ENCODE results near the gene DDX27.
A peak's percentile ranks its signal among the peaks of the same experiment; 100 is the strongest.

DDX27 gene

GRCh38 chr20:49219091-49219923 is at the start of gene DDX27:
Gene DDX27 (plus strand): TSS chr20:49219416. CDS start chr20:49219449, 33 bp downstream.
- peak within 1 kb of the TSS; percentile 90 for H3K27ac ChIP-seq
- no peak for TF ChIP-seq CTCF (conservative IDR thresholded peaks at IDR 0.05)

- H3K27ac ChIP-seq, result no peak overlapping the region
Observed at GRCh38 chr20:49169547-49169946, 49.7 kb upstream of the DDX27 start.

GRCh38 chr20:49170714-49171113 is 48.5 kb upstream of the DDX27 start:
- no peak overlapping the region for H3K27ac ChIP-seq
- TF ChIP-seq CTCF (conservative IDR thresholded peaks at IDR 0.05), result no peak

More at GRCh38 chr20:49169547-49169946, 49.7 kb upstream of the DDX27 start:
- no peak for TF ChIP-seq CTCF (conservative IDR thresholded peaks at IDR 0.05)

- TF ChIP-seq CTCF (conservative IDR thresholded peaks at IDR 0.05), result no peak
- H3K27ac ChIP-seq, result no peak overlapping the region
Observed at GRCh38 chr20:49171909-49172308, 47.3 kb upstream of the DDX27 start.

- H3K27ac ChIP-seq, result no peak overlapping the region
- no peak for TF ChIP-seq CTCF (conservative IDR thresholded peaks at IDR 0.05)
Observed at GRCh38 chr20:49172413-49172812, 46.8 kb upstream of the DDX27 start.

GRCh38 chr20:49174183-49174582 is 45.0 kb upstream of the DDX27 start:
- TF ChIP-seq CTCF (conservative IDR thresholded peaks at IDR 0.05), result no peak
- no peak overlapping the region for H3K27ac ChIP-seq

- peak overlapping the region; percentile 12 for H3K27ac ChIP-seq
- TF ChIP-seq CTCF (conservative IDR thresholded peaks at IDR 0.05), result no peak
Observed at GRCh38 chr20:49179368-49180277, 39.6 kb upstream of the DDX27 start.
